Peyer's patch (tissue), 4 donors: Measurements from ENCODE around the gene ECPAS. TPM values are rescaled to one million over a fixed set of nuclear protein-coding genes. Genes with fewer than 3 reads are reported as not detected.

ENCODE experiments used
- DNase-seq, 3 donors: peaks; one replicate each; pipeline ENCODE4 v3.0.0-alpha.2; 2017 to 2019
- H3K27ac ChIP-seq, 4 donors: fragments of 200-600 bp; sonication (generic); one replicate each; pipeline ENCODE4 v1.5.1; 2016 to 2019
- H3K27me3 ChIP-seq, 2 donors: fragments of 200-600 bp; sonication (generic); one replicate each; pipeline ENCODE4 v1.5.1; 2019
- H3K36me3 ChIP-seq, 3 donors: fragments of 200-600 bp; sonication (generic); one replicate each; pipeline ENCODE4 v1.5.1; 2016 to 2019
- H3K4me1 ChIP-seq, 4 donors: fragments of 200-600 bp; sonication (generic); one replicate each; pipeline ENCODE4 v1.5.1; 2016 to 2019
- H3K4me3 ChIP-seq, 4 donors: fragments of 200-600 bp; sonication (generic); 1 replicate in 3 of 4; 2 replicates in 1 of 4; pipeline ENCODE4 v1.5.1; 2016 to 2019; ENCODE audit warnings: mild to moderate bottlenecking in 1 of 4
- H3K9me3 ChIP-seq, 4 donors: fragments of 200-600 bp; sonication (generic); one replicate each; pipeline ENCODE4 v1.5.1; 2016 to 2019; ENCODE audit warnings: mild to moderate bottlenecking in 1 of 4
- POLR2A ChIP-seq, 2 donors: fragments of 450-650 bp; IDR thresholded peaks; one replicate each; pipeline ENCODE4 v1.5.1; 2017; ENCODE audit warnings: antibody characterized with exemption in 2 of 2, mild to moderate bottlenecking in 2 of 2, moderate library complexity in 2 of 2
- total RNA-seq, 4 donors: library from RNA; depleted of rRNA; stranded (reverse); fragments of >200 nt; gene quantifications; one replicate each; pipeline ENCODE4 v1.1.0, GENCODE V29; 2016
- TF ChIP-seq, protein P1 (sequence below), 6 experiments: fragments of 450-650 bp in 4 of 6; fragments of 200-600 bp in 2 of 6; sonication (generic) in 1 of 6; IDR thresholded peaks; one replicate each; pipeline ENCODE4 v1.5.1; 2017 to 2019; ENCODE audit warnings: antibody characterized with exemption in 6 of 6, mild to moderate bottlenecking in 3 of 6, moderate library complexity in 1 of 6

The ECPAS gene
- total RNA-seq, 4 donors from 2014 or later = 108 to 179 (median 133) TPM

DNA sequence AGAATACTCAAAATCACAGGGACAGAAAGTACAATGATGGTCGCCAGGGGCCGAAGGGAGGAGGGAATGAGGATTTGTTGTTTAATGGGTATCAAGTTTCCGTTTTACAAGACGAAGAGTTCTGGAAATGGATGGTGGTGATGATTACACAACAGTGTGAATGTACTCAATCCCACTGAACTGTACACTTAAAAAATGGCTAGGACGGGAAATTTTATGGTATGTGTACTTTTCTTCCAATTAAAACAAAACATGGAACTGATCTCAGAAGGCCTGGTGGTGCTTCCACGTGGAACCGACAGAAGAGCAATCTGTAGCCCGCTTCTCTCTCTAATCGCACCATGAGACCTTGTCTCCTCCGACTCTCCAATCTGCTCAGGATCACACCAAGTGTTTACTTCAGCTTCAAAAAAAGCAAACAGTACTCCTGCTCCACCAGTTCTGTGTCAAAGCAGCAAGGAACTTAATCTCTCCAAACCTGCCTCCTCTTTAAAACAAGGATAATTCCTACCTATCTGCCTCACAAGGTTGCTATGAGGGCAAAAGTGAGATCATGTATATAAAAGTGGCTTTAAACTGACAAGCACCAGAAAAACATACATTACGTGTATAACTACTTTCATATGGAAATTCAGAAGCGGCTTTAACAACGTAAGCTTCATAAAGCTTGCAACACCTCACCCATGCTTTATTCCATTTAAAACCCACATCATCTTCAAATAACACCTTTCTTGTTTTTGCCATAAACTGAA is 2.1 kb downstream of the ECPAS start:
- no peak for DNase-seq
- TF ChIP-seq POLR2A (IDR thresholded peaks at IDR 0.05) = no peak
- TF ChIP-seq, protein P1, sequence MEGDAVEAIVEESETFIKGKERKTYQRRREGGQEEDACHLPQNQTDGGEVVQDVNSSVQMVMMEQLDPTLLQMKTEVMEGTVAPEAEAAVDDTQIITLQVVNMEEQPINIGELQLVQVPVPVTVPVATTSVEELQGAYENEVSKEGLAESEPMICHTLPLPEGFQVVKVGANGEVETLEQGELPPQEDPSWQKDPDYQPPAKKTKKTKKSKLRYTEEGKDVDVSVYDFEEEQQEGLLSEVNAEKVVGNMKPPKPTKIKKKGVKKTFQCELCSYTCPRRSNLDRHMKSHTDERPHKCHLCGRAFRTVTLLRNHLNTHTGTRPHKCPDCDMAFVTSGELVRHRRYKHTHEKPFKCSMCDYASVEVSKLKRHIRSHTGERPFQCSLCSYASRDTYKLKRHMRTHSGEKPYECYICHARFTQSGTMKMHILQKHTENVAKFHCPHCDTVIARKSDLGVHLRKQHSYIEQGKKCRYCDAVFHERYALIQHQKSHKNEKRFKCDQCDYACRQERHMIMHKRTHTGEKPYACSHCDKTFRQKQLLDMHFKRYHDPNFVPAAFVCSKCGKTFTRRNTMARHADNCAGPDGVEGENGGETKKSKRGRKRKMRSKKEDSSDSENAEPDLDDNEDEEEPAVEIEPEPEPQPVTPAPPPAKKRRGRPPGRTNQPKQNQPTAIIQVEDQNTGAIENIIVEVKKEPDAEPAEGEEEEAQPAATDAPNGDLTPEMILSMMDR (IDR thresholded peaks at IDR 0.05) = no peak
- H3K4me1 ChIP-seq = peaks cover 0 to 6% (median 0%) of the 10 kb centered on the region in 4 donors

DNA sequence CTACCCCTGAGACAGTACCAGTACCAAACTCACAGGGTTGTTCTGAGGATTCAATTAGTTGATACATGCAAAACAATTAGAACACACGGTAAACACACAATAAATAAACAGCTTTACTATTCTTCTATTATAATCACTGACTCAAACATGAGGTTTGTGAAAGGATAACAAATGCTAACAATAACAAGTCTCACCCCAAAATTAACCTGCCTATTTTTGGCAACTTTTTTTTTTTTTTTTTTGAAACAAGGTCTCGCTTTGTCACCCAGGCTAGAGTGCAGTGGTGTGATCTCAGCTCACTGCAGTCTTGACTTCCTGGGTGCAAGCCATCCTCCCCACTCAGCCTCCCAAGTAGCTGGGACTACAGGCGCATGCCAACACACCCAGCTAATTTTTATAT is 6.5 kb downstream of the ECPAS start:
- H3K9me3 ChIP-seq = no peaks in the 10 kb centered on the region
- no peak overlapping the region for H3K27ac ChIP-seq
- no peaks in the 10 kb centered on the region for H3K27me3 ChIP-seq
- no peak overlapping the region for H3K4me3 ChIP-seq
- TF ChIP-seq, protein P1 (IDR thresholded peaks at IDR 0.05) = no peak
- TF ChIP-seq POLR2A (IDR thresholded peaks at IDR 0.05) = no peak
- no peak for DNase-seq
- no peaks in the 10 kb centered on the region for H3K36me3 ChIP-seq
- H3K4me1 ChIP-seq = peaks cover 0 to 20% (median 0%) of the 10 kb centered on the region in 4 donors

More for the DNA sequence above, 2.1 kb downstream of the ECPAS start:
- H3K27me3 ChIP-seq = no peaks in the 10 kb centered on the region
- peak overlapping the region; percentile 96 to 99 (median 98) for H3K27ac ChIP-seq
- H3K9me3 ChIP-seq = no peaks in the 10 kb centered on the region
- H3K36me3 ChIP-seq = no peaks in the 10 kb centered on the region
- H3K4me3 ChIP-seq = peak overlapping the region; percentile 82 to 98 (median 92)

DNA sequence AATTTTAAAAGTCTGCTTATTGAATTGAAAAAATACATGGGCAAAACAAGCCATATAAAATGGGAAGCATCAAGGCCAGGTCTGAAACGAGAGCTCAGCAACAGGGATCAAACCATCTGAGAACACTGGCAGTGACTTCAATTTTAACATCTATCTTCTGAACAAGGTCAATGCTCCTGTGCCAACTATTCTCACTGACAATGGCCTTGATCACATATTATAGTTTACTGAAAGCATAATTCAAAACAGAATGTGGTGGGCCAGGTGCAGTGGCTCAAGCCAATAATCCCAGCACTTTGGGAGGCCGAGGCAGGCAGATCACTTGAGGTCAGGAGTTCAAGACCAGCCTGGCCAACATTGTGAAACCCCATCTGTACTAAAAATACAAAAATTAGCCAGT is 9.0 kb downstream of the ECPAS start:
- DNase-seq = no peak
- no peaks in the 10 kb centered on the region for H3K36me3 ChIP-seq
- TF ChIP-seq POLR2A (IDR thresholded peaks at IDR 0.05) = no peak
- TF ChIP-seq, protein P1 (IDR thresholded peaks at IDR 0.05) = no peak

DNA sequence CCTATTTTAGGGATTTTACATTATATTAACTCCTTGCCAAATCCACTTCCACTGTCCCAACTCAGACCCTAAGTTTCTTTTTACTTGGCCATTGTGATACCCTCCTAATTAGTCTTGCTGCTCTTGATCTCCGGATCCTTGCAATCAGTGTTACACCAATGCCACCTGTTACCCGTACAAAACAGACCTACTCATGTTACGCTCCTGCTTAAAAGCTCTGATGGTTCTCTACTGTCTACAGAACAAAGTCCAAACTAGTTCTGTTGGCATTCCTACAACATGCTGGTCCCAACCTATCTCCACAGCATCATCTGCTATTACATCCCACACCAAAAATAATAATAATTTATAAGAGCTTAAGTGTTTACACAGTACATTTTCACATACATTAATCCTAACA is 9.8 kb downstream of the ECPAS start:
- H3K4me1 ChIP-seq = peaks cover 0 to 25% (median 0%) of the 10 kb centered on the region in 4 donors
- no peak overlapping the region for H3K4me3 ChIP-seq
- DNase-seq = no peak
- H3K27ac ChIP-seq = no peak overlapping the region
- no peaks in the 10 kb centered on the region for H3K27me3 ChIP-seq
- TF ChIP-seq POLR2A (IDR thresholded peaks at IDR 0.05) = no peak
- H3K9me3 ChIP-seq = no peaks in the 10 kb centered on the region
- no peaks in the 10 kb centered on the region for H3K36me3 ChIP-seq

More for the DNA sequence above, 9.0 kb downstream of the ECPAS start:
- H3K9me3 ChIP-seq = no peaks in the 10 kb centered on the region
- no peak overlapping the region for H3K4me3 ChIP-seq
- H3K4me1 ChIP-seq = peaks cover 0 to 25% (median 0%) of the 10 kb centered on the region in 4 donors
- no peak overlapping the region for H3K27ac ChIP-seq
- no peaks in the 10 kb centered on the region for H3K27me3 ChIP-seq

DNA sequence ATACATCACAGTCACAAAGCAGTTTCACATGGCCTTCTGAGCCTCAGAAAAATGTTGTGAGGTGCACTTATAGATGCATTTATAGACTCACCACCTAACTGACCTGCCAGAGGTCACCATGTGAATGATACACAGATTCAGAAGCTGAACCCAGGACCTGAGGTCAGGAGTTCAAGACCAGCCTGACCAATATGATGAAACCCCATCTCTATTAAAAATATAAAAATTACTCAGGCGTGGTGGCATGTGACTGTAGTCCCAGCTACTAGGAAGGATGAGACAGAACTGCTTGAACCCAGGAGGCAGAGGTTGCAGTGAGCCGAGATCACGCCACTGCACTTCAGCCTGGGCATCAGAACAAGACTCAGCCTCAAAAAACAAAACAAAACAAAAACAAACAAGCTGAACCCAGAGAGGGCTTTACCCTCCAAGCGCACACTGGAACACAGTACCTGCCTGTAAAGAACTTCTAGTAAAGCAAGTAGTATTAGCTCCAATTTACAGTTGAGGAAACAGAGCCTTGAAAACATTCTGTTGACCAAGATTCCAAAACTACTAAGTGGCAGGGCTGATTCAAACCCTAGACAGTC is 16.3 kb downstream of the ECPAS start:
- H3K4me1 ChIP-seq = peaks cover 0 to 31% (median 0%) of the 10 kb centered on the region in 4 donors
- H3K27me3 ChIP-seq = no peaks in the 10 kb centered on the region
- no peak overlapping the region for H3K4me3 ChIP-seq
- DNase-seq = no peak
- TF ChIP-seq, protein P1 (IDR thresholded peaks at IDR 0.05) = no peak
- no peak for TF ChIP-seq POLR2A (IDR thresholded peaks at IDR 0.05)
- peak overlapping the region in 3 of 4 donors; percentile 9 to 19 (median 16) for H3K27ac ChIP-seq
- H3K36me3 ChIP-seq = no peaks in the 10 kb centered on the region
- H3K9me3 ChIP-seq = no peaks in the 10 kb centered on the region

DNA sequence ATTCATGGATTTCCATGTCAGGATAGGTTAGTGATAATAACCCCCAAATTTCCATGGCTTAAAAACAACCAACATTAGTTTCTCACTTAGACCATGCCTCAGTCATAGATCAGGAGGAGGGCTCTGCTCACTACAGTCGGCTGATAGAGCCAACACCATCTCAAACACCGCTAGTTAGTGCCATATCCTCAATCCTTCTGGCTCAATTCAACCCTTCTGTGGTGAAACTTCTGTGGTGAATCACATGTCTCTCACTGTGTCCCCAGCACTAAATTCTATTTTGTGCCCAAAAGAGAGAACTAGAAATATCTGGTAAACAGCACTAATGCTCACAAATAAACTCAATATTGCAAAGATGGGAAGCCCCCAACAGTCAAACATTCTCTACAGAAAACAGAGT is 21.1 kb downstream of the ECPAS start:
- peak overlapping the region in 1 of 4 donors; percentile 28 for H3K27ac ChIP-seq
- H3K4me3 ChIP-seq = no peak overlapping the region
- no peaks in the 10 kb centered on the region for H3K27me3 ChIP-seq
- peaks cover 0 to 39% (median 0%) of the 10 kb centered on the region in 4 donors for H3K4me1 ChIP-seq
- TF ChIP-seq, protein P1 (IDR thresholded peaks at IDR 0.05) = no peak
- TF ChIP-seq POLR2A (IDR thresholded peaks at IDR 0.05) = no peak
- H3K36me3 ChIP-seq = no peaks in the 10 kb centered on the region
- H3K9me3 ChIP-seq = no peaks in the 10 kb centered on the region
- no peak for DNase-seq
